Thoracic aorta (tissue), 2 donors: Measurements from ENCODE around the gene RPSA. TPM values are rescaled to one million over a fixed set of nuclear protein-coding genes. Genes with fewer than 3 reads are reported as not detected.

Experiments used
- ATAC-seq: fragments of 150-250 bp; one replicate; pipeline ENCODE4 v1.8.0; 2017; ENCODE audit warnings: low read depth; ENCODE audit not compliant: insufficient number of reproducible peaks, low FRiP score
- DNase-seq: peaks from one replicate; pipeline ENCODE4 v3.0.0-alpha.2; 2020; ENCODE audit warnings: low spot score
- H3K27ac ChIP-seq, 2 donors: fragments of 200-600 bp; sonication (generic); 1 replicate in 1 of 2; 2 replicates in 1 of 2; pipeline ENCODE4 v1.5.1; 2016; ENCODE audit warnings: mild to moderate bottlenecking in 2 of 2, moderate library complexity in 2 of 2
- H3K27me3 ChIP-seq: fragments of 200-600 bp; sonication (generic); replicated peaks from 2 replicates; pipeline ENCODE4 v1.6.0; 2016; ENCODE audit warnings: mild to moderate bottlenecking; ENCODE audit not compliant: insufficient read depth
- H3K36me3 ChIP-seq: fragments of 200-600 bp; sonication (generic); one replicate; pipeline ENCODE4 v1.5.1; 2016
- H3K4me1 ChIP-seq, 2 donors: fragments of 200-600 bp; sonication (generic); 1 replicate in 1 of 2; 2 replicates in 1 of 2; pipeline versions ENCODE4 v1.5.1 to v1.6.0; 2016; ENCODE audit warnings: low read depth in 2 of 2, mild to moderate bottlenecking in 1 of 2; ENCODE audit not compliant: control insufficient read depth in 1 of 2
- H3K4me3 ChIP-seq: fragments of 200-600 bp; sonication (generic); 2 replicates; pipeline ENCODE4 v1.5.1; 2016; ENCODE audit warnings: mild to moderate bottlenecking
- H3K9me3 ChIP-seq: fragments of 200-600 bp; sonication (generic); 2 replicates; pipeline ENCODE4 v1.5.1; 2016
- CTCF ChIP-seq: fragments of 200-600 bp; sonication (generic); IDR thresholded peaks from one replicate; pipeline ENCODE4 v1.5.1; 2019; ENCODE audit warnings: antibody characterized with exemption
- total RNA-seq, 2 donors: library from RNA; depleted of rRNA; stranded (reverse); fragments of >200 nt; gene quantifications; one replicate each; pipeline versions ENCODE4 v1.1.0 to v1.2.3, GENCODE V29; 2016

RPSA gene
- total RNA-seq, 2 donors from 2014 or later, result 429 to 480 TPM

GRCh38 chr3:39396690-39397089, 9.8 kb upstream of the RPSA start:
- Histone ChIP-seq H3K4me1 (no peaks in the 10 kb centered on the region), H3K27ac (no peak overlapping the region), H3K9me3 (no peaks in the 10 kb centered on the region), H3K4me3 (no peak overlapping the region), H3K27me3 (no peaks in the 10 kb centered on the region), H3K36me3 (peaks cover 51% of the 10 kb centered on the region)
- no peak for ATAC-seq
- no peak for DNase-seq
- no peak for TF ChIP-seq CTCF

GRCh38 chr3:39398700-39399099, 7.8 kb upstream of the RPSA start:
- Histone ChIP-seq H3K9me3 (no peaks in the 10 kb centered on the region), H3K36me3 (peaks cover 40% of the 10 kb centered on the region), H3K27me3 (no peaks in the 10 kb centered on the region), H3K4me3 (no peak overlapping the region), H3K4me1 (no peaks in the 10 kb centered on the region), H3K27ac (no peak overlapping the region)
- DNase-seq, result no peak
- ATAC-seq, result no peak
- no peak for TF ChIP-seq CTCF

- ATAC-seq (no peak), DNase-seq (no peak)
- H3K36me3 ChIP-seq, result peaks cover 11% of the 10 kb centered on the region
- no peaks in the 10 kb centered on the region for H3K27me3 ChIP-seq
- H3K27ac ChIP-seq, result no peak overlapping the region
- H3K4me1 ChIP-seq, result peaks cover 0 to under 1% of the 10 kb centered on the region in 2 donors
- no peak overlapping the region for H3K4me3 ChIP-seq
- no peak for TF ChIP-seq CTCF
- H3K9me3 ChIP-seq, result no peaks in the 10 kb centered on the region
These were observed 4.5 kb upstream of the RPSA start for GRCh38 chr3:39401983-39402382.

- H3K4me3 ChIP-seq, result no peak overlapping the region
- no peak overlapping the region for H3K27ac ChIP-seq
- no peak for ATAC-seq
- H3K36me3 ChIP-seq, result peaks cover 17% of the 10 kb centered on the region
- TF ChIP-seq CTCF, result no peak
- H3K4me1 ChIP-seq, result peaks cover 12 to 28% of the 10 kb centered on the region in 2 donors
- H3K27me3 ChIP-seq, result no peaks in the 10 kb centered on the region
- no peaks in the 10 kb centered on the region for H3K9me3 ChIP-seq
- no peak for DNase-seq
These were observed 1.4 kb upstream of the RPSA start for GRCh38 chr3:39404943-39405686.

GRCh38 chr3:39405687-39406367, 693 bp upstream of the RPSA start:
- ATAC-seq, result no peak
- no peak for TF ChIP-seq CTCF

More at GRCh38 chr3:39405687-39406367, 693 bp upstream of the RPSA start:
- H3K36me3 ChIP-seq, result peaks cover 18% of the 10 kb centered on the region
- H3K27ac ChIP-seq, result peak overlapping the region; percentile 51 to 69
- H3K4me1 ChIP-seq, result peaks cover 12 to 35% of the 10 kb centered on the region in 2 donors
- H3K9me3 ChIP-seq, result no peaks in the 10 kb centered on the region
- peak overlapping the region; percentile 77 for H3K4me3 ChIP-seq
- H3K27me3 ChIP-seq, result no peaks in the 10 kb centered on the region
- DNase-seq, result no peak
